Fibroblast of mammary gland (primary cell): ENCODE results near the gene HMGA1.
A peak's percentile ranks its signal among the peaks of the same experiment; 100 is the strongest.

ENCODE experiments used
- DNase-seq: peaks from one replicate; pipeline ENCODE4 v3.0.0-alpha.2; 2010; ENCODE audit warnings: low read depth
- H3K4me3 ChIP-seq: 2 replicates; pipeline ENCODE4 v1.5.1; 2011; ENCODE audit warnings: low read depth, mild to moderate bottlenecking, low read length, moderate library complexity; ENCODE audit not compliant: control insufficient read depth
- CTCF ChIP-seq: conservative IDR thresholded peaks from 2 replicates; pipeline ENCODE4 v1.5.1; 2011; ENCODE audit warnings: low read depth, low read length, inconsistent platforms; ENCODE audit not compliant: control insufficient read depth, insufficient read depth

HMGA1 gene

GRCh38 chr6:34230653-34231371, 5.9 kb upstream of the HMGA1 start:
- no peak for TF ChIP-seq CTCF
- no peak for DNase-seq
- no peak overlapping the region for H3K4me3 ChIP-seq

- no peak for TF ChIP-seq CTCF
- no peak overlapping the region for H3K4me3 ChIP-seq
- DNase-seq: no peak
These were observed 4.9 kb upstream of the HMGA1 start for GRCh38 chr6:34231566-34232336.

DNA sequence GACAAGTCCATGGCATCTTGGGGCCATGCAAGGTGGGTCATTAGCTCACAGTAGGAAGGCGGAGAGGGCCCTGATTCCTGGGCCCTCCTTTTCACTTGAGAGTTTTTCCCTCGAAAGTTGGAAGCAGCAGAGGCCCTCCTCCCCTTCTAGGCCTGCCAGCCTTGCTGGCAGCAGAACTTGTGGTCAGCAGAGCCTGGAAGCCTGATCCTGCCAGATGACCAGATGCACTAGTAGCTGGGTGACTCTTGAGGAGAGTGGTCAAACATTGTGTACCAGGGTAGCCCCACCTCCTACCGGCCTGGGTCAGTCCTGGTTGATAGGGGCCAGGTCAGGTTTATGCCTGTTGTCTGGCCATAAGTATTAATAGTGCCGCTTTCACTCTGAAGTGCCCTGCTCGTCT, 3.8 kb upstream of the HMGA1 start:
- DNase-seq: peak; percentile 46

GRCh38 chr6:34233867-34234266, 2.8 kb upstream of the HMGA1 start:
- H3K4me3 ChIP-seq: no peak overlapping the region
- TF ChIP-seq CTCF: no peak
- no peak for DNase-seq

More for the DNA sequence above, 3.8 kb upstream of the HMGA1 start:
- no peak overlapping the region for H3K4me3 ChIP-seq
- no peak for TF ChIP-seq CTCF

GRCh38 chr6:34234667-34235306, 1.9 kb upstream of the HMGA1 start:
- no peak overlapping the region for H3K4me3 ChIP-seq
- DNase-seq: no peak
- TF ChIP-seq CTCF: no peak

- peak; percentile 85 for DNase-seq
- no peak for TF ChIP-seq CTCF
- peak overlapping the region; percentile 13 for H3K4me3 ChIP-seq
These were observed 1.2 kb upstream of the HMGA1 start for GRCh38 chr6:34235307-34236130.
